ENCODE data around the gene PLCG2.

DNA sequence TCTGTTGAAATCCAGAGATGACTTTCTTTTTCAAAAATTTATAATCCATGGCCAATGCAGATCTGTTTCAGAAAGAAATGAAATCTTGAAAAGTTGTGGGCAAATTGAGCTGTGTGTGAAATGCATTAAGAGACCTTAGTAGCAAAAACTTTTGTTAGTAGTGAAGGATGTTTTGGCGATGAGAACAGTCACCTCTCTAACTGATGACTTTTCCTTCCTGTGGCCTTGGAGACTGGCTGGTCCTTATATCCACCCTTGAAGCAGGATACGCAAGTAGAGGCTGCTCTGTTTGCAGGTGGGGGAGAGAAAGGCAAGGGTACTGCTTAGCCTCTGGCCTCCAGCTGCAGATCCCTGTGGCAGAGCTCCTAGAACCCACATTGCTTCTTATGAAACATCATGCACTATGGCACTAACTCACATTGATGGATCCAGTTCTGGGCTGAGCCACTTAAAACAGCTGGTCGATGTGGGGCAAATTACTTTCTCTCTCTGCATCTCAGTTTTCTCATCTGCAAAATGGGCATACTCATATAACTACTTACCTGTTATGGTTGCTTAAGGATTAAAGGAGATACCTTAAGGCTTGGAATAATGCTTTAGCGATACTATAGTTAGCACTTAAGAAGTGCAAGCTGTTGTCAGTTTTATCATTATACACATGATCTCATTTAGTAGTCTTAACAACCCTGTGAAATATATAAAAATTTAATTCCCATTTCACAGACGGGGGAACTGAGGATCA lies 142.9 kb downstream of the PLCG2 start:
- no peak for TF ChIP-seq EZH2 (IDR thresholded peaks at IDR 0.05; ENCODE audit: insufficient read depth, poor library complexity, severe bottlenecking)
- TF ChIP-seq EZH2phosphoT487 (IDR thresholded peaks at IDR 0.05; ENCODE audit: insufficient read depth, low read depth), result no peak

All from GM23248 (cell line).